Psoas muscle (tissue), 8 donors: ENCODE measurements around the gene GPR161. TPM values are rescaled to one million over a fixed set of nuclear protein-coding genes. Genes with fewer than 3 reads are reported as not detected.

Source experiments
- ATAC-seq, 4 donors: fragments of 200-7000 bp; cut with Tn5 transposase; one replicate each; pipeline ENCODE4 v1.9.1; 2020; ENCODE audit warnings: moderate library complexity in 3 of 4, mild to moderate bottlenecking in 2 of 4
- DNase-seq, 2 donors: peaks; one replicate each; pipeline ENCODE4 v3.0.0-alpha.2; 2020
- H3K27ac ChIP-seq: fragments of 200-600 bp; one replicate; pipeline ENCODE4 v1.8.0; 2022
- H3K27me3 ChIP-seq, 3 donors: fragments of 200-600 bp in 1 of 3; one replicate each; pipeline versions ENCODE4 v1.6.1 to v1.8.0; 2013 to 2022; ENCODE audit warnings: low read length in 2 of 3, mild to moderate bottlenecking in 2 of 3, moderate library complexity in 1 of 3; ENCODE audit not compliant: insufficient read depth in 3 of 3
- H3K36me3 ChIP-seq, 2 donors: fragments of 200-600 bp in 1 of 2; one replicate each; pipeline versions ENCODE4 v1.6.1 to v1.8.0; 2013 to 2022; ENCODE audit warnings: low read depth in 1 of 2, mild to moderate bottlenecking in 1 of 2, moderate library complexity in 1 of 2; ENCODE audit not compliant: insufficient read depth in 1 of 2
- H3K4me1 ChIP-seq: fragments of 200-600 bp; one replicate; pipeline ENCODE4 v1.8.0; 2022
- H3K4me3 ChIP-seq: fragments of 200-600 bp; one replicate; pipeline ENCODE4 v1.8.0; 2022; ENCODE audit warnings: mild to moderate bottlenecking
- H3K9me3 ChIP-seq: fragments of 200-600 bp; one replicate; pipeline ENCODE4 v1.8.0; 2022
- WGBS, 3 donors: extraction: QIAGEN DNeasy Blood & Tissue Kit; methylation state at CpG; one replicate each; pipeline versions ENCODE4 v1.1.6 to v1.1.7; 2013; 5-methylcytosine and 5-hydroxymethylcytosine counted together
- intact Hi-C, 2 donors: fragments of 100-400 bp; cut with DNase I; formaldehyde crosslinking; loops; one replicate each; pipeline versions ENCODE4 v1.11.0 to v1.14.2; 2022
- polyA plus RNA-seq, 3 donors: library from polyadenylated mRNA; stranded (reverse); fragments of 200-250 nt; gene quantifications; one replicate each; pipeline ENCODE4 v1.2.3, GENCODE V29; 2013
- total RNA-seq, 4 donors: library from RNA; stranded (reverse); fragmentation: NEBNext Ultra II Directional in 2 of 4; extraction: Animal tissue kit (Norgen Biotek cat#: 25700) in 2 of 4; gene quantifications; one replicate each; pipeline versions ENCODE4 v1.2.1 to v1.2.4, GENCODE V29; 2021 to 2023
- TF ChIP-seq, protein P1 (sequence below): fragments of 200-600 bp; IDR thresholded peaks from one replicate; pipeline ENCODE4 v1.8.0; 2022; ENCODE audit warnings: antibody characterized with exemption
- donor health status: healthy with polysubstance abuse.
- donor health status: DM: no; HTN: no; CAD: no; lungs with moderate emphysema.
- donor health status: Bipolar disorder and iron deficiency.
- donor health status: healthy.
- donor health status: DM: yes; HTN: yes; CAD: no.
- donor health status: DM: no; HTN: no; CAD: no.
- donor health status: DM: no; HTN: no; CAD: no.
- donor health status: DM: yes; HTN: yes; CAD: no.

Gene GPR161
- total and polyA plus RNA-seq, 7 donors, result 0.38 to 2.6 (median 0.67) TPM

DNA sequence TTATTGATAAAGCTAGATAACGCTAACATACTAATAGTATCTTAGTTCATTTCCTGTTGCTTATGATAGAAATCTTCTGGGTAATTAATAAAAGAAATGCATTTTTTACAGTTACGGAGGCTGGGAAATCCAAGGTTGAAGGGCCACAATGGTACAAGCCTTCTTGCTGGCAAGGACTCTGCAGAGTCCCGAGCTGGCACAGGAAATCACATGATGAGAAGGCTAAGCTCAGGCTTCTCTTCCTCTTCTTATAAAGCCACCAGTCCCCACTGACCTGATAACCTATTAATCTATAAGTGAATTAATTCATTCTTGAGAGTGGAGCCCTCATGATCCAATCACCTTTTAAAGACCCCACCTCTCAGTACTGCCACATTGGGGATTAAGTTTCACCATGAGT is 82.6 kb downstream of the GPR161 start:
- DNase-seq (no peak), ATAC-seq (peak; percentile 58 to 80 (median 76))
- no peaks in the 10 kb centered on the region for H3K27me3 ChIP-seq
- H3K36me3 ChIP-seq, result peaks cover 0 to 8% of the 10 kb centered on the region in 2 donors
- peak overlapping the region; percentile 12 for H3K4me3 ChIP-seq
- intact Hi-C loops, result loop anchor here in 1 of 2 donors (5.0 kb wide), 1 partner anchor 117 kb away; the partner anchor contains the start of genes DCAF6 and MPC2
- H3K27ac ChIP-seq, result peak overlapping the region; percentile 78
- H3K9me3 ChIP-seq, result no peaks in the 10 kb centered on the region
- 38 to 63% (median 39%) methylated on average over 3 of the region's 3 CpGs for WGBS, 3 donors
- H3K4me1 ChIP-seq, result peaks cover 42% of the 10 kb centered on the region
- TF ChIP-seq, protein P1, sequence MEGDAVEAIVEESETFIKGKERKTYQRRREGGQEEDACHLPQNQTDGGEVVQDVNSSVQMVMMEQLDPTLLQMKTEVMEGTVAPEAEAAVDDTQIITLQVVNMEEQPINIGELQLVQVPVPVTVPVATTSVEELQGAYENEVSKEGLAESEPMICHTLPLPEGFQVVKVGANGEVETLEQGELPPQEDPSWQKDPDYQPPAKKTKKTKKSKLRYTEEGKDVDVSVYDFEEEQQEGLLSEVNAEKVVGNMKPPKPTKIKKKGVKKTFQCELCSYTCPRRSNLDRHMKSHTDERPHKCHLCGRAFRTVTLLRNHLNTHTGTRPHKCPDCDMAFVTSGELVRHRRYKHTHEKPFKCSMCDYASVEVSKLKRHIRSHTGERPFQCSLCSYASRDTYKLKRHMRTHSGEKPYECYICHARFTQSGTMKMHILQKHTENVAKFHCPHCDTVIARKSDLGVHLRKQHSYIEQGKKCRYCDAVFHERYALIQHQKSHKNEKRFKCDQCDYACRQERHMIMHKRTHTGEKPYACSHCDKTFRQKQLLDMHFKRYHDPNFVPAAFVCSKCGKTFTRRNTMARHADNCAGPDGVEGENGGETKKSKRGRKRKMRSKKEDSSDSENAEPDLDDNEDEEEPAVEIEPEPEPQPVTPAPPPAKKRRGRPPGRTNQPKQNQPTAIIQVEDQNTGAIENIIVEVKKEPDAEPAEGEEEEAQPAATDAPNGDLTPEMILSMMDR, result no peak

DNA sequence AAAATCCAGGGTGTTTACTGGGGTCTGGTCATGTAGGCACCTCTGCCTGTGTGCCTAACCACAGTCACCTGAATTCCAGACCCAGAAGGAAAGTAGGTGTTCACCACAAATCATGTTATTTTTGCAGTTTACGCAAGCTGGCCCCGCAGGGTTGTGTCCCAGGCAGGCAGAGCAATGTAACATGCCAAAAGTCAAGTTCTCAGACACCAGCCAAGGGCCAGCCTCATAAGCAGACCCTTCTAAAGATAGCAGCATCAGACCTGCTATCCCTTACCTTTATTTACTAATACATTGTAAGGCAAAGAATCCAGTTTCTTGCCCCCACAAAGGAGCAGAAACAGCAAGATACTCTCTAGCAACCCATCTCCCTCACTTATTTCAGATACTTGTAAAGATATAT is 83.0 kb downstream of the GPR161 start:
- DNase-seq, result no peak
- TF ChIP-seq, protein P1, result no peak
- peak overlapping the region; percentile 78 for H3K27ac ChIP-seq
- no peaks in the 10 kb centered on the region for H3K27me3 ChIP-seq
- no peaks in the 10 kb centered on the region for H3K9me3 ChIP-seq
- H3K4me3 ChIP-seq, result peak overlapping the region; percentile 12
- peaks cover 0 to 12% of the 10 kb centered on the region in 2 donors for H3K36me3 ChIP-seq
- intact Hi-C loops, result loop anchor here in 1 of 2 donors (5.0 kb wide), 1 partner anchor 116 kb away; the partner anchor contains the start of genes DCAF6 and MPC2
- 37 to 66% (median 45%) methylated on average over 2 of the region's 2 CpGs for WGBS, 3 donors
- peak; percentile 78 to 87 (median 85) for ATAC-seq
- H3K4me1 ChIP-seq, result peaks cover 42% of the 10 kb centered on the region

DNA sequence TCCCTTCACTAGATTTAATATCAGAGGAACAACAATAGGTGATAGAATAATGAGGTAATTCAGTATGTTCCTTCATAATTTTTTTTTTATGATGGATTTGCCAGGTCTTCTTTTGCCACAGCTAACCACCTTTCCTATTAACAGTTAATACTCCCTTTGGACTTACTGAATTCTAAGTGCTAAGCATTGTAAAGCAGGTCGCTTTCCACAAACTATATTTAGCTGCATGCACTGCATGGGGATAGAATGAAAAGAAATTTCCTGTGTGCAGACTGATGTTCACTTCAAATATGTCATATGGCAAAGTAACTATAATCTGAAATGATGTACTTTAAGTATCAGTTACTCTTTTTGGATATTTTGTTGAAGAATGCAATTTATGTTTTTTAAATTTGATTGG is 85.8 kb downstream of the GPR161 start:
- H3K4me3 ChIP-seq, result no peak overlapping the region
- peaks cover 42% of the 10 kb centered on the region for H3K4me1 ChIP-seq
- peaks cover 0 to 29% of the 10 kb centered on the region in 2 donors for H3K36me3 ChIP-seq
- intact Hi-C loops, result loop anchor here in 1 of 2 donors (5.0 kb wide), 1 partner anchor 114 kb away; the partner anchor contains the start of genes DCAF6 and MPC2
- DNase-seq (no peak), ATAC-seq (peak in 2 of 4 donors; percentile 38 to 47)
- WGBS, 3 donors, result 21 to 30% (median 25%) methylated on average over 1 of the region's 1 CpG
- peak overlapping the region; percentile 67 for H3K27ac ChIP-seq
- H3K9me3 ChIP-seq, result no peaks in the 10 kb centered on the region
- H3K27me3 ChIP-seq, result no peaks in the 10 kb centered on the region
- TF ChIP-seq, protein P1, result no peak

DNA sequence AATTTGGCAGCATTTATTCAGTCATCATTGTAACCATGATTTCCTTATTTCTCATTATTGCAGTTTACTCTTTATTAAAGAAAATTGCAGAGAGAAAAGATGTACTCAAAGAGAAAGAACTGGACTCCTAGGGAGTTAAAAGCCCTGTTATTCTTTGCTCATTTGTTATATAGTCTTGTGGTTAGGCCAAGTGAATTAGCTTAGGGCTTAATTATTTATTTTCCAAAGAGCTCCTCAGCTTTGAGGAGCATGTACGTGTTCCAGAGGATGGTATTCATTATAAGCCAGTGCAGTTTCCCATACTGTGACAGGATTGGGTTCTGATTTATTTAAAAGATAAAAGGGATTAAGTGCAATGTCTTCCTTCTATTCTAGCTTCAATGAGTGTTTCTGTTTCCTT is 86.4 kb downstream of the GPR161 start:
- intact Hi-C loops, result loop anchor here in 1 of 2 donors (5.0 kb wide), 1 partner anchor 113 kb away; the partner anchor contains the start of genes DCAF6 and MPC2
- Histone ChIP-seq H3K4me1 (peaks cover 47% of the 10 kb centered on the region), H3K27me3 (no peaks in the 10 kb centered on the region), H3K27ac (peak overlapping the region; percentile 67), H3K9me3 (no peaks in the 10 kb centered on the region), H3K4me3 (no peak overlapping the region), H3K36me3 (peaks cover 0 to 35% of the 10 kb centered on the region in 2 donors)
- DNase-seq (no peak), ATAC-seq (no peak)
- TF ChIP-seq, protein P1, result no peak
- 47 to 65% (median 50%) methylated on average over 1 of the region's 1 CpG for WGBS, 3 donors
